T-helper 9 cell (primary cell): ENCODE measurements around the gene ACAP2.
"Not testable (repeated sequence)": the region's sequence is repeated elsewhere in the genome, so short reads cannot be mapped to it uniquely, and the experiment has no call there.

Experiments used
- DNase-seq: peaks from one replicate; pipeline ENCODE4 v3.0.0-alpha.2; 2020
- total RNA-seq, 2 donors: gene quantifications; one replicate each; lab custom pipeline; 2026; lab: John Stamatoyannopoulos, UW

The ACAP2 gene, protein sequence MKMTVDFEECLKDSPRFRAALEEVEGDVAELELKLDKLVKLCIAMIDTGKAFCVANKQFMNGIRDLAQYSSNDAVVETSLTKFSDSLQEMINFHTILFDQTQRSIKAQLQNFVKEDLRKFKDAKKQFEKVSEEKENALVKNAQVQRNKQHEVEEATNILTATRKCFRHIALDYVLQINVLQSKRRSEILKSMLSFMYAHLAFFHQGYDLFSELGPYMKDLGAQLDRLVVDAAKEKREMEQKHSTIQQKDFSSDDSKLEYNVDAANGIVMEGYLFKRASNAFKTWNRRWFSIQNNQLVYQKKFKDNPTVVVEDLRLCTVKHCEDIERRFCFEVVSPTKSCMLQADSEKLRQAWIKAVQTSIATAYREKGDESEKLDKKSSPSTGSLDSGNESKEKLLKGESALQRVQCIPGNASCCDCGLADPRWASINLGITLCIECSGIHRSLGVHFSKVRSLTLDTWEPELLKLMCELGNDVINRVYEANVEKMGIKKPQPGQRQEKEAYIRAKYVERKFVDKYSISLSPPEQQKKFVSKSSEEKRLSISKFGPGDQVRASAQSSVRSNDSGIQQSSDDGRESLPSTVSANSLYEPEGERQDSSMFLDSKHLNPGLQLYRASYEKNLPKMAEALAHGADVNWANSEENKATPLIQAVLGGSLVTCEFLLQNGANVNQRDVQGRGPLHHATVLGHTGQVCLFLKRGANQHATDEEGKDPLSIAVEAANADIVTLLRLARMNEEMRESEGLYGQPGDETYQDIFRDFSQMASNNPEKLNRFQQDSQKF
- total RNA-seq: 175 to 193 reads per million in 2 donors

GRCh38 chr3:195442573-195443390, at the start of gene ACAP2:
Gene ACAP2, minus strand, starts transcription at chr3:195443020. Its CDS starts 173 bp downstream, at chr3:195442847.
- DNase-seq: peak; percentile 97

GRCh38 chr3:195475614-195476013, 32.8 kb upstream of the ACAP2 start:
- DNase-seq: no peak

DNA sequence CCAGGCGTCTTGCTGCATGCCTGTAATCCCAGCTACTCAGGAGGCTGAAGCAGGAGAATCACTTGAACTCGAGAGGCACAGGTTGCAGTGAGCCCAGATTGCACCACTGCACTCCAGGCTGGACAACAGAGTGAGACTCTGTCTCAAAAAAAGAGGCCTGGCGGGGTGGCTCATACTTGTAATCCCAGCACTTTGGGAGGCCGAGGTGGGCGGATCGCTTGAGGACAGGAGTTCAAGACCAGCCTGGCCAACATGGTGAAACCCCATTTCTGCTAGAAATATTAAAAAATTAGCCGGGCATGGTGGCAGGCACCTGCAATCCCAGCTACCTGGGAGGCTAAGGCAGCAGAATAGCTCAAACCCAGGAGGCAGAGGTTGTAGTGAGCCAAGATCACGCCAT, 32.3 kb upstream of the ACAP2 start:
- not testable (repeated sequence) for DNase-seq

DNA sequence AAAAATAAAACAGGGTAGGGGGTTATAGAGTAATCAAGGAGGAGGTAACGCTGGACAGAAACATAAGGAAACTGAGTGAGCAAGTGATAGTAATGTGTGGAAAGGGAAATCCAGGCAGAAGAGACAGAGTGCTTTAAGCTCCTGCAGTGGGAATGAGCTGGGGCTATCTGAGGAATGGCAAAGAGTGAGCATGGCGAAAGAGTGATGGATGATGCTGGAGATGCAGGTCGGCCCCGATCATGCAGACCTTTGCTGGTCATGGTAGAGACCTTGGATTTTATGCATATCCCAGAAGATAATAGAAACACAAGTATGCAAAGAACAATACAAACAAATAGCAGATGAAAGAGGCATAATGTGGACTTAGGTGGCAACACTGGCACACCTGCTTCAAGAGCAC, 26.0 kb upstream of the ACAP2 start:
- no peak for DNase-seq

GRCh38 chr3:195468391-195468776, 25.6 kb upstream of the ACAP2 start:
- no peak for DNase-seq

DNA sequence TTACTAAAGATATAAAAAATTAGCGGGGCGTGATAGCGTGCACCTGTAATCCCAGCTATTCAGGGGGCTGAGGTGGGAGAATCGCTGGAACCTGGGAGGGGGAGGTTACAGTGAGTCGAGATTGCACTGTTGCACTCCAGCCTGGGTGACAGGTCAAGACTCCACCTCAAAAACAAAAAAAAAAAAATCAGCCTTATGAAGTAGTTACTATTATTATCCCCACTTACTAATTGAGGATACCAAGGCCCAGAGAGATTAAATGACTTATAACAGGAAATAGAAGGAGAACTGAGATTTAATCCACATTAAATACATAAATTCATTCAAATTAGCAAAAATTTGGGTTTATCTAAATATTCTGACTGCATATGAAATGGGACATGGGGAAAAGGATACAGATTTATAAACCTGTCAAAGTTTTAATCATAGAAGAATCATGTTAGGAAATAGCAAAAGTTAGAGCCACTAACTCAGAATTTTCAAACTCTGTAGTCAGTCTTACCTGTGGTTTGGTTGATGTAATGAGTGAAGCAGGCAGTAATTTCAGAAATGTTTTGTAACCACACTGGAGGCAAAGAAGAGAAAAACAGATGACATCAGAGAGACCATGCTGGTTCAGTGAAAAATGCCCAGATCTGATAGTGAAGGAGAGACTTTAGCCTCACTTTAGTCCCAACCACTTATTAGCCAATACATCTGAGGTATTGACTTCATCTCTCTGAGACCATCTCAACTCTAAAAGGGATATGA, 25.0 kb upstream of the ACAP2 start:
- DNase-seq: no peak

DNA sequence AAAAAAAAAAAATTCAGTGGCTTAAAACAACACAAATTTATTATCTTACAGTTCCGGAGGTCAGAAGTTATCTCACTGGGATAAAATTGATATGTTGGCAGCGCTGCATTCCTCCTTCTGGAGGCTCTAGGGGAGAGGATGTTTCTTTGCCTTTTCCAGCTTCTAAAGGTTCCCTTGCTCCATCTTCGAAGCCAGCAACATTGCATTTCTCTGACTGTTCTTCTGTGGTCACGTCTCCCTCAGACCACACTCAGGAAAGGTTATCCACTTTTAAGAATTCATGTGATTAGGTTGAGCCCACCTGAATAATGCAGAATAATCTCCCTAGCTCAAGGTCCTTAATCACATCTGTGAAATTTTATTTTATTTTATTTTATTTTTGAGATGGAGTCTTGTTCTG, 23.4 kb upstream of the ACAP2 start:
- DNase-seq: no peak

DNA sequence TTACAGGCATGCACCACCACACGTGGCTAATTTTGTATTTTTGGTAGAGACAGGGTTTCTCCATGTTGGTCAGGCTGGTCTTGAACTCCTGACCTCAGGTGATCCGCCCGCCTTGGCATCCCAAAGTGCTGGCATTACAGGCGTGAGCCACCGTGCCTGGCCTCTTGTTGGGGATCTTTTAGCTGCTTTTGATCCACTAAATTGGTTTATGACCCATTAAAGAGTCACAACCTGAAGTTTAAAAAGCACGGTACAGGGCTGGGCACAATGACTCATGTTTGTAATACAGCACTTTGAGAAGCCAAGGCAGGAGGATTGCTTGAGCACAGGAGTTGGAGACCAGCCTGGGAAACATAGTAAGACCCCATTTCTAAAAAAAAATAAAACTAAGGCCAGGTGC, 20.1 kb upstream of the ACAP2 start:
- DNase-seq: not testable (repeated sequence)

DNA sequence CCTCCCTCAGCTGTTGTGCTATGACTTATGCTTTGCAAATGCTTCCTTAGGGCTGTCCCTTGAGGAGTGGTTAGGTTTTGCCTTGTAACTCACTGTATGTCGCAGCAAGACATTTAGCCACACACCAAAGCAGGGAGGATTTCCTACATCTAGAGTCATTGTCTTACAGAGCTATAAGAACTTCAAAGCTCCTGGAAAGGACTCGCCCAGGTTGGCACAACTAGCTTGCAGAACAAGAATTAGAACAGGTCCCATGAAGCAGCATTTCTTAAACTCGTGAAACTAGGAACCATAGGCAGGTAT, 19.4 kb upstream of the ACAP2 start:
- no peak for DNase-seq

DNA sequence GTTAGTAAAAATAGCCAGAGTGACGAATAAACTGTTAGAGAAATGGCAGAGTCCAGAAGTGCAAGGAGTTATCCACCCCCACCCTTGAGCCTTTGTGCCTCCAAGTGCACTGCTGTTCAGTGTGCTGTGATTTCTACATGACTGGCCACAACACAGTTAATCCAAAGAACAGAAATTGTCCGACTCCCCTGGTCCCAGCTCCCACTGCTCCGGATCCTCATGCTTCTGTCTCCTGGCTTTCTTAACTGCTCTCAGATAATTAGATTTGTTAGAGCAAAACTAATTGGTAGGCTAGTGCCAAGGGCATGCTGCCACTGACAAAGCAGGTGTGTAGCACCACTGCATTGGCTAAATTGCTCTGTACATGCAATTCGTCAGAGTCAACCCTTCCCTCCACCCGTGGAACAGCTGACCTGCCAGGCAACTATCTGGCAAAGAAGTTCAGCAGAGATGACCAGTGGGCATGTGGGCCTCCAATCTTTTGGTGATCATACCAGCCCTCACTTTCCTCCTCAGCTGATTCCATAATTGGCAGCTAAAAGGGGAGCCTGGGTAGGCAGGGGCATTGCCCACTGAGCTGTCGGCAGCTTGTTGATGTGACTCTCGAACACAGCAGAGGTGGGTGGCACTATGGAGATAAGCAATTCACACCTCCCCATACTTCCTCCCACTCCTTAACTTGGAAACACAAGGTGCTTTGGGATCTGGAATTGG, 18.9 kb upstream of the ACAP2 start:
- no peak for DNase-seq

DNA sequence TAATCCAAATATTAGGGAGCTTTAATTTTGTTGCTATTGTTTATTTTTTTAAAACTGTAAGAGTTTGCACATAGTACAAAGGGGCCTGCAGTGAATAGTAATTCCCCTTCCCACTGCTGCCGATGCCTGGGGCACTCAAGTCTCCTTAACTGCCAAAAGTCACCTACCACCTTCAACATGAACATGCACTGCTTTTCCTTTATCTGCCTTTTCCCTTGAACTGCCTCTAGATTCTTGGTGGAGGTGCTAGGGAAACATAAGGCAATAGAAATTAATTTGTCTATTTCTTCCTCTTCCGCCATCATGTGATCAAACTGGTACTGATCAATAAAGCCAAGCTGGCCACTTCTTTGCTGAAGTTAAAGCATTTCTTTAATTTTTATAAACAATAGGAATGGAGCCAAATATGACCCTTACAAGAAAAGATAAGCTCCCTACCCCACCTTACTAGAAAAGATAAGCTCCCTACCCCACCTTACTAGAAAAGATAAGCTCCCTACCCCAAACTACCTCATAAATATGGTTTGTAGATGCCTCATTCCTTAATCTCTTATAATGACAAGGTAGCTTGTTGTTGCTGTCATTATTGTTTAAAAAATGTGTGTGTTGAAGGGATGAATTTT, 17.4 kb upstream of the ACAP2 start:
- no peak for DNase-seq

DNA sequence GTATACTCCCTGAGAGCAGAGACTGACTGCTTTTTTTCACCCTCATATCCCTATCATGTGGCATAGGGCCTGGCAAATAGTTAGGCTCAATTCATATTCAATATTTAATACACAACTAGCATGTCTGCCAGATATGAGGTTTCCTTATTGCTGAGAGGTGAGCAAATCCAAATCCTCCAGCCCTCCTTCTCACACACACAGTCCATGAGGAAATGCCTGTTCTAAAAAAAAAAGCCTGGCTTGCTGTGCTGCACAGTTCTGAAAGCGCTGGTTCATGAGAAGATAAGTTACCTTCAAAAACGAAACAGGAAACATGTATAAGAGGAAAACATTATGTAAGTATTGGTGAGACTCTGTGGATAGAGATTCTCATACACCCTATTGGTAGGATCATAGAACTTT, 15.5 kb upstream of the ACAP2 start:
- DNase-seq: no peak

DNA sequence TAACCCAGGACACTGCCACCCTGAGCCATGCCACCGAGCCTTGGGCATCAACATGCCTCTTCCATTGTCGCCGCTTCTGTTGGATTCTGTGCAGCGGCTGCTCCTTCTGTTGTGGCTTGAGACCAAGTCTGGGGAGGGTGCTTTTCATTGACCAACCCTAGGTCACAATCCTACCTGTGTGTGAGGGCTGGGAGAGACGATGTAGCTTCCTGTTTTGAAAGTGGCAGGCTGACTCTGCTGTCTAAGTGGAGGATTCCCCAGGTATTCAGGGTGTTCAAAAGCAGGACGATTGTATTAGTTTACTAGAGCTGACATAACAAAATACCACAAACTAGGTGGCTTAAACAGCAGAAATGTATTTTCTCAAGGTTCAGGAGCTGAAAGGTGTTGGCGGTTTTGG, 13.0 kb upstream of the ACAP2 start:
- DNase-seq: no peak

DNA sequence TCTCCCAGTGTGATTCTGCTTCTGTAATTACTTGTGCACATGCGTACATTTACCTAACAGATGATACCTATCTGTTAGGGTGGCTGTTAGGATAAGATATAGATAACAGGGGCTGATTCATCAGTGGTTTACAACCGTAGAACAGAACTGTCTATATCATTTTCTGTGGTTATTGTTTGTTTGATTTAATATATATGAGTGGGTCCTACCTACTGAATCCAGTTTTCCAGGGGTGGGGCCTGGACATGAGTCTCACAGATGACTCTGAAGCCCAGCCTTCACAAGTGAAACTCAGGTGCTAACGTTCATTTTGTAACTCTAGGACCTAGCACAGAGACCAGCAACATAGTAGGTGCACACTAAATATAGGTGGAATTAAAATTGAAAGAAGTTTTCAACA, 10.4 kb upstream of the ACAP2 start:
- no peak for DNase-seq

- no peak for DNase-seq
Measured at GRCh38 chr3:195451373-195452015, 8.7 kb upstream of the ACAP2 start.

DNA sequence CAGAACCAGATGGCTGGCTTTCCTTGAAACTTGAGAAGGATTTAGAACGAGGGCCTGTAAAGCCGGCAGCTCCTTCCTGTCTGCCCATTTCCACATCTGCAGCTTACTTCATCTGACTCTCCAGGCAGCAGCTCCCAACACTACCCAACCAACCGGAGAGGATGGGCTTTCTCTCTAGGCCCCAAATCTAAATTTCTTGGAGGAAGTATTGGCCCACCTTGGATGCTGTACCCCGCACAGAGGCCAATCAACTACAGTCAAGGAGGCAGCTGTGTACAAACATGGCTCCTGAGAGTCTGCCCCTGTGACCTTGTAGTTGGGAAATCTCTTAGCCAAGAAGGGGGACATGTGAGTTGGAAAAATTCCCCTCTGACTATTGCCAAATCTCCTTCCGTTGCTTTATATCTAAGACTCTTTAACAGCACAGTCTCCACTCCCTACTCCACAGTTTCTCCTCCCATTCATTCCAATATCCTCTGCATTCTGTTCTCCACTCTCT, 8.0 kb upstream of the ACAP2 start:
- no peak for DNase-seq

DNA sequence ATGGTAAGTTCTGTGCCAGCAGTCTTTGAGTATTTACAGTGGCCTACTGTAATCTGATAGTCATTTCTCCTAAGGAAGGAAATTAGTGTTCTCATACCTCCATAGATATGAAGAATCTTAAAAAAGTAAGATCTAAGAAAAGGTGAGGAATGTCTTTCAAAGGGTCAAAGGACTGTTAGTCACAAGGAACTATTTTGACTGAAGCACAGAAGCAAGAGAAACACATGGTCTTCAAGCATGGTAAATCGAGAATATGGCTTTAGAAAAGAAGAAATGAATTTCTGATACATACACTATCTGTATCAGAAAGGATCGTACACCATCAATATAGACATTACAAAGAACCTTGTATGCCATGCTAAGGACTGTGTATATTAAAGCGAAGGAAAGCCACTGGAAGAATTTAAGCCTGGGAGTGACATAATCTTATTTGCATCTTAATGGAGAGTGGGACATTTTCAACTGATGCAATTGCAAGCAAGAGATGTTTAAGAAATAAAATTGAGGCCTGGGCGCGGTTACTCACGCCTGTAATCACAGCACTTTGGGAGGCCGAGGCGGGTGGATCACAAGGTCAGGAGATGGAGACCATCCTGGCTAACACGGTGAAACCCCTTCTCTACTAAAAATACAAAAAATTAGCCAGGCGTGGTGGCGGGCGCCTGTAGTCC, 5.5 kb upstream of the ACAP2 start:
- DNase-seq: no peak

DNA sequence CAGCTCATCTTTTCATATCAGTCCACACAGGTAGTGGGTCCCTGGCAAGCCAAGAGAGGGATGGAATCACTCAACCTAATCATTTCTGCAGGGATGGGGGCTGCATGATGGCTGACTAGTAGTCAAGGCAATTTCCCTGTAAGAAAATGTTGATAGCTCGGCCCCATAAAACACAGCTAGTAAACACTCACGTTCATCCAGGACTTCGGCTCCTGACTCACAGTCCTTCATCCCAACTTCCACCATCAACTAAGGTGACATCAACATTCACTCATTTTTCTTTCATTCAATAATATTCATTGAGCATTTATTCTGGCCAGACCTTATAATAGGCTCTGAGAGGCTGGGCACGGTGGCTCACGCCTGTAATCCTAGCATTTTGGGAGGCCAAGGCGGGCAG, 4.4 kb upstream of the ACAP2 start:
- no peak for DNase-seq

DNA sequence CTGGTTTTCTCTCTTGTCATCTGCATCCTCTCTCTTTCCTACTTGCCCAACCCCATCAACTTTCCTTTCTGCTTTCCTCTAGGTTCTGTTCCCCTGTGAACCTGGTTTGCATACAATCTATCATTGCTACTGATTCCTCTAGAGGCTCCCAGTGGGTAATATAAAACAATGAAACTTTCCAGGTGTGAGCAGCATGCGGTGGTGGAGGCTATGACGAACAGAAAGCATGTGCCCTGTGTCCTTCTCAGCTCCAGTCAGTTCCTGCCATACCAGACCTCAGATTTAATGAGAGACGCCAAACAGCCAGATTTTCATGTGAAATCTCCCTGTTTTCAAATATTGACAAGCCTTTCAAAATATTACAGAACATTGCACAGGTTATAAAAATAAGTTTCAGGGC, 3.5 kb upstream of the ACAP2 start:
- DNase-seq: no peak

DNA sequence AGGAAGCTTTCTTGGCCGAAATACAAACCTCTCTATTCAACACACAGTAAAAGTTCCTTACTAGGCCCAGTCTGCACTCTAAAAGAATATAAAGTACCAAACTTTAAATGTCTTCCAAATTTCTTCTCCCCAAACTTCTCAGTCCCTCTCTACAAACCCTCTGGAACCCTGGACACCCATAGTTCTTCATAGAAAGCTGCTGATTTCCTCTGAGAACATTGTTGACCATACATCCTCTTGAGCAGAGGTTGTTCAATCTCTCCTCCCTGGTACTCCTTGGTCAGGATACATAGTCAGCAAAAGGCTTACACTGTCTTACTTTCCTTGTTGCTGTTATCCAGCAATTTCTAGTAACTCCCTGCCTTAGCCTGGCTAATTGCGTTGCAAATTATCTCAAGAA, 3.1 kb upstream of the ACAP2 start:
- no peak for DNase-seq
